Kidney (tissue), 14 donors: ENCODE measurements around the gene FAM20A. TPM values are rescaled to one million over a fixed set of nuclear protein-coding genes. Genes with fewer than 3 reads are reported as not detected.
"Not testable (repeated sequence)": the region's sequence is repeated elsewhere in the genome, so short reads cannot be mapped to it uniquely, and the experiment has no call there.

ENCODE experiments used
- DNase-seq, 5 donors: peaks; one replicate each; pipeline ENCODE4 v3.0.0-alpha.2; 2013 to 2020
- FAIRE-seq: peaks from 2 replicates; lab custom pipeline; 2012; peaks lifted over from hg19 to GRCh38; lab: Jason Lieb, UNC
- H3K27ac ChIP-seq, 2 donors: one replicate each; pipeline ENCODE4 v1.7.0; 2013; ENCODE audit warnings: low read depth in 2 of 2, low read length in 2 of 2, inconsistent platforms in 1 of 2
- H3K27me3 ChIP-seq: one replicate; pipeline ENCODE4 v1.7.1; 2013; ENCODE audit warnings: low read length, inconsistent platforms; ENCODE audit not compliant: control insufficient read depth, insufficient read depth
- H3K36me3 ChIP-seq, 3 donors: one replicate each; pipeline versions ENCODE4 v1.7.0 to v1.7.1; 2013; ENCODE audit warnings: low read length in 3 of 3, control low read depth in 1 of 3, inconsistent platforms in 1 of 3; ENCODE audit not compliant: insufficient read depth in 3 of 3, control insufficient read depth in 2 of 3
- H3K4me1 ChIP-seq, 3 donors: one replicate each; pipeline versions ENCODE4 v1.7.0 to v1.7.1; 2013; ENCODE audit warnings: low read length in 3 of 3, inconsistent platforms in 1 of 3, low read depth in 1 of 3; ENCODE audit not compliant: control insufficient read depth in 2 of 3, insufficient read depth in 2 of 3
- H3K4me3 ChIP-seq, 3 donors: one replicate each; pipeline versions ENCODE4 v1.7.0 to v1.8.1; 2013; ENCODE audit warnings: low read length in 3 of 3, control low read depth in 1 of 3, inconsistent platforms in 1 of 3
- H3K9ac ChIP-seq, 3 donors: one replicate each; pipeline versions ENCODE4 v1.7.0 to v1.7.1; 2013; ENCODE audit warnings: low read length in 3 of 3, control low read depth in 1 of 3, inconsistent platforms in 1 of 3
- H3K9me3 ChIP-seq, 3 donors: one replicate each; pipeline versions ENCODE4 v1.7.0 to v1.7.1; 2013; ENCODE audit warnings: low read length in 3 of 3, control low read depth in 1 of 3, inconsistent platforms in 1 of 3; ENCODE audit not compliant: control insufficient read depth in 2 of 3, insufficient read depth in 1 of 3
- CTCF ChIP-seq: IDR thresholded peaks from 3 replicates; pipeline ENCODE4 v1.5.1; 2012; ENCODE audit warnings: mild to moderate bottlenecking, moderate library complexity, borderline replicate concordance; ENCODE audit not compliant: insufficient read depth; ENCODE audit errors: extremely low read depth
- intact Hi-C: fragments of 100-400 bp; cut with DNase I; formaldehyde crosslinking; loops from one replicate; pipeline ENCODE4 v1.11.1; 2022
- polyA plus RNA-seq: library from polyadenylated mRNA; stranded (reverse); fragments of 350-450 nt; fragmentation: Illumina TruSeq; extraction: RNeasy Lipid Tissue Mini Kit (QIAGEN cat#74804); gene quantifications from one replicate; pipeline ENCODE4 v1.2.3, GENCODE V29; 2014; ENCODE audit warnings: low read depth, low replicate concordance; ENCODE audit not compliant: insufficient read depth
- total RNA-seq: library from RNA; stranded (reverse); fragmentation: NEBNext Ultra II Directional; extraction: Animal tissue kit (Norgen Biotek cat#: 25700); gene quantifications from one replicate; pipeline ENCODE4 v1.2.1, GENCODE V29; 2021
- donor health status: control.
- donor health status: control.
- donor health status: control.
- donor health status: control.
- donor health status: control.
- donor health status: DM: yes; HTN: yes; CAD: no.
- donor health status: Normal renal cell carcinoma (clear cell type).

FAM20A gene
- total and polyA plus RNA-seq, 2 donors from 2014 or later, result 65.8 to 77.7 TPM

- FAIRE-seq (no peak), DNase-seq (no peak)
- Histone ChIP-seq H3K27me3 (no peaks in the 10 kb centered on the region), H3K9me3 (no peaks in the 10 kb centered on the region), H3K36me3 (peaks cover 0 to 40% (median 21%) of the 10 kb centered on the region in 3 donors), H3K27ac (no peak overlapping the region), H3K4me1 (peaks cover 0 to 18% (median 7%) of the 10 kb centered on the region in 3 donors), H3K9ac (no peak overlapping the region), H3K4me3 (no peak overlapping the region)
- intact Hi-C loops, result no loop called here
- TF ChIP-seq CTCF, result no peak
These were observed 81.3 kb downstream of the FAM20A start for GRCh38 chr17:68519911-68520310.

- H3K9ac ChIP-seq, H3K4me3 ChIP-seq, H3K27me3 ChIP-seq, H3K9me3 ChIP-seq, H3K27ac ChIP-seq, FAIRE-seq, intact Hi-C loops, DNase-seq: not testable (repeated sequence)
- Histone ChIP-seq H3K4me1 (peaks cover 2 to 19% (median 14%) of the 10 kb centered on the region in 3 donors), H3K36me3 (peaks cover 0 to 38% (median 19%) of the 10 kb centered on the region in 3 donors)
These were observed 82.1 kb downstream of the FAM20A start for GRCh38 chr17:68519051-68519450.

- Histone ChIP-seq H3K4me3 (no peak overlapping the region), H3K27me3 (no peaks in the 10 kb centered on the region), H3K27ac (peak overlapping the region in 1 of 2 donors; percentile 15), H3K9me3 (no peaks in the 10 kb centered on the region), H3K36me3 (peaks cover 0 to 30% (median 16%) of the 10 kb centered on the region in 3 donors), H3K4me1 (peaks cover 2 to 19% (median 17%) of the 10 kb centered on the region in 3 donors), H3K9ac (no peak overlapping the region)
- TF ChIP-seq CTCF, result no peak
- intact Hi-C loops, result no loop called here
- DNase-seq, result no peak
- no peak for FAIRE-seq
These were observed 82.9 kb downstream of the FAM20A start for GRCh38 chr17:68518063-68518815.

- intact Hi-C loops, FAIRE-seq: not testable (repeated sequence)
These were observed 83.6 kb downstream of the FAM20A start for GRCh38 chr17:68517605-68518004.

More at GRCh38 chr17:68517605-68518004, 83.6 kb downstream of the FAM20A start:
- not testable (repeated sequence) for H3K27ac ChIP-seq, H3K9ac ChIP-seq, H3K27me3 ChIP-seq, DNase-seq, H3K9me3 ChIP-seq, H3K4me3 ChIP-seq
- Histone ChIP-seq H3K36me3 (peaks cover 0 to 26% (median 12%) of the 10 kb centered on the region in 3 donors), H3K4me1 (peaks cover 2 to 19% (median 17%) of the 10 kb centered on the region in 3 donors)
